ENCODE measurements around the gene RAET1E. TPM values are rescaled to one million over a fixed set of nuclear protein-coding genes. Genes with fewer than 3 reads are reported as not detected.
"Not testable (repeated sequence)": the region's sequence is repeated elsewhere in the genome, so short reads cannot be mapped to it uniquely, and the experiment has no call there.

RAET1E gene
- total RNA-seq = not detected
- polyA plus RNA-seq = 1 to 10 TPM in 1 of 3 donors, under 1 TPM in 1, not detected in 1; 0.19 to 2.6 TPM
- long read RNA-seq, donor 1 = 0 reads
- long read RNA-seq, donor 2 = 0 reads
- long read RNA-seq, donor 3 = 0 reads
- long read RNA-seq, donor 4 = 0 reads
- long read RNA-seq, donor 5 = 0 reads
- long read RNA-seq, donor 6 = 0 reads
- long read RNA-seq, donor 7 = 0 reads
- long read RNA-seq, donor 8 = 0 reads
- long read RNA-seq, donor 9 = 0 reads
- long read RNA-seq, donor 10 = 0 reads

DNA sequence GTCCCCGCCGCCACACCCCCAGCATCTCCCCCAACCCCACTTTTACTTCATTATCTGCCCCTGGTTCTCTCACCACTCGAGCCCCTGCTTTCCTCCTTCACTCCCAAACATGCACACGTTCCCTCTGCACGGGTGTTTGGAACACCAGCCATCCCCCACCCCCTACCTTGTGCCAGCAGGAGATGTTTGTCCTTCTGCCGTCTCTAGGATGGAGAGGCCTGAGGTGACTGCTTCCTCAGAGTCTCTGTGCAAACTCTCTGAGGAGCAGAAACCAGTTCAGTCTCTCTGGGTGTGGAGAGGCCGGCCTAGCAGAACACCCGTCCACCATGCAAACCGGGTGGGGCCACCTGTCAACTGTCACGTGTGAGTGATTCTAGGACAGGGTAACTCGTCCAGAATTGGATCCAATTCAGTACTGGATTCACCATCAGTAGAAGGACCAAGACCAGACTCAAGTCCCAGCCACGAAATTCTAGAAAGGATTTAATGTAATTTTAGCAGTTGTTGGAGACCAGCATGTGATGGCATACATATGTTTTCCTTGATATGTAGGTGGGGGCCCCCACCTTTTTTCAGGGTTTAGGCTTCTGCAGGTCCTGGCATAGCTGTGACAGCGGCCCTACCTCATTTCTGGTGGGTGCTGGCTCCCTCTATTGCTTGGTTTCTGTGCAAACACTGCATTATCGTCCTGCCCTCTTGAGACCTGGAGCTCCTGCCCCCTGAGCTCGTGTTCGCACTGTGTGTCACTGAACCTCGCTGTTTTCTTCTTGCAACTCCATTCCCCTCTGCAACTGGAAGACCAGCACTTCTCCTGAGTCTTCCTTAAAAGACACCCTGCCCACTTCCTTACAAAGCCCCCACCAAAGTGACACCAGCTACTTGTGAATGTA, at the start of gene RAET1E:
Gene RAET1E (minus strand): TSS at position 259 of the 890 bp plus-strand sequence. CDS start 7,212 bp downstream, outside the sequence.
- no peak for DNase-seq

DNA sequence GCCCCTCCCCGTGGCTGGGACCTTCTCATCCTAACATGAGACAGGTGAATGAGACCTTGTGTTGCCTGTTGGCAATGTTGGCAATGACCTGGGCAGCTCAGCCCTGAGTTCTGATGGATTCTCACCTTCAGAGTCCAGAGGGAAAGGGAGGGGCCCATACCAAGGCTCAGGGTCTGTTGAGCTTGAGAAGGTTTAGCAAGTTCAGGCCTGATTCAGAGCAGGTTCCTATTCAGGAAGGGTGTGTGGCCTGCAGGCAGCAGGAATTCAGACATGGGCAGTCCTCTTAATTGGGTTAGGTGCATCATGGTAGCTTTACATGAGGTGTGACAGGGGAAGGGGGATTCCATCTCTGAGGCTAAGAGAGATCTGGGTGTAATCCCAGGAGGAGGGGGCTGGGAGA, 49.6 kb upstream of the RAET1E start:
- no CpG with 5 or more reads among the region's 1 CpG for WGBS, 5 donors
- DNase-seq; intact Hi-C loops (cut with DNase I; ENCODE audit: low total_unique reads): not testable (repeated sequence)

More for the DNA sequence above, at the start of gene RAET1E:
- peak within 1 kb of the TSS; percentile 51 to 87 (median 83) for H3K27ac ChIP-seq
- WGBS, 5 donors = 60 to 73% (median 66%) methylated on average over 17 of the region's 17 CpGs
- no peaks in the 10 kb centered on the region for H3K27me3 ChIP-seq
- intact Hi-C loops (cut with DNase I; ENCODE audit: low total_unique reads) = no loop called here
- no peaks in the 10 kb centered on the region for H3K36me3 ChIP-seq
- no peak for TF ChIP-seq EP300 (IDR thresholded peaks at IDR 0.05)
- TF ChIP-seq, protein P1, sequence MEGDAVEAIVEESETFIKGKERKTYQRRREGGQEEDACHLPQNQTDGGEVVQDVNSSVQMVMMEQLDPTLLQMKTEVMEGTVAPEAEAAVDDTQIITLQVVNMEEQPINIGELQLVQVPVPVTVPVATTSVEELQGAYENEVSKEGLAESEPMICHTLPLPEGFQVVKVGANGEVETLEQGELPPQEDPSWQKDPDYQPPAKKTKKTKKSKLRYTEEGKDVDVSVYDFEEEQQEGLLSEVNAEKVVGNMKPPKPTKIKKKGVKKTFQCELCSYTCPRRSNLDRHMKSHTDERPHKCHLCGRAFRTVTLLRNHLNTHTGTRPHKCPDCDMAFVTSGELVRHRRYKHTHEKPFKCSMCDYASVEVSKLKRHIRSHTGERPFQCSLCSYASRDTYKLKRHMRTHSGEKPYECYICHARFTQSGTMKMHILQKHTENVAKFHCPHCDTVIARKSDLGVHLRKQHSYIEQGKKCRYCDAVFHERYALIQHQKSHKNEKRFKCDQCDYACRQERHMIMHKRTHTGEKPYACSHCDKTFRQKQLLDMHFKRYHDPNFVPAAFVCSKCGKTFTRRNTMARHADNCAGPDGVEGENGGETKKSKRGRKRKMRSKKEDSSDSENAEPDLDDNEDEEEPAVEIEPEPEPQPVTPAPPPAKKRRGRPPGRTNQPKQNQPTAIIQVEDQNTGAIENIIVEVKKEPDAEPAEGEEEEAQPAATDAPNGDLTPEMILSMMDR (IDR thresholded peaks at IDR 0.05) = no peak
- no peak for TF ChIP-seq POLR2A (IDR thresholded peaks at IDR 0.05)
- TF ChIP-seq POLR2AphosphoS5 (IDR thresholded peaks at IDR 0.05) = no peak
- no peaks in the 10 kb centered on the region for H3K9me3 ChIP-seq
- peaks cover 30 to 39% (median 35%) of the 10 kb centered on the region in 4 donors for H3K4me1 ChIP-seq
- peak within 1 kb of the TSS; percentile 28 to 34 (median 31) for H3K4me3 ChIP-seq

DNA sequence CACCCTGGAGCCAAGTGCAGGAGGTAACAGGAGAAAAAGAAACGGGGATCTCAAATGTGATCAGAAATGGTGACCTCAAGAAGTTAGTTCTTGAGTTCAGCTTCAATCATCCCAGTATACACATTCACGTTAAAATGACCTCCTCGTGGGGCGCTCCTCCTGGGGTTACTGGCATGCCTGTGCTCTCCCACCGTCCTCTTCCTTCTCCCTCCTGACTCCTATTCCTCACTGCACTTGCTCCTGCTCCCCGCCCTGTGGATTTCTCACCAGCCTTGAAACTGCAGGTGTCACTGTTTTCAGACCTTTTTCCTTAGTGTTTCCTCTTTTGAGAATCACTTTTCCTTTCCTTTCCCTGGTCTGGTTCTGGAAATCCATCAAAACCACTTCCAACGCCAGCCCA, 48.7 kb upstream of the RAET1E start:
- intact Hi-C loops (cut with DNase I; ENCODE audit: low total_unique reads); H3K36me3 ChIP-seq; H3K4me3 ChIP-seq; H3K9me3 ChIP-seq; H3K27ac ChIP-seq; DNase-seq: not testable (repeated sequence)
- 44 to 62% (median 51%) methylated on average over 7 of the region's 7 CpGs for WGBS, 5 donors
- peaks cover under 1 to 81% (median 22%) of the 10 kb centered on the region in 3 donors for H3K27me3 ChIP-seq
- H3K4me1 ChIP-seq = peaks cover 0 to 10% (median 10%) of the 10 kb centered on the region in 4 donors

More for the DNA sequence above, 49.6 kb upstream of the RAET1E start:
- not testable (repeated sequence) for H3K9me3 ChIP-seq, H3K4me3 ChIP-seq, H3K27ac ChIP-seq, H3K36me3 ChIP-seq, H3K4me1 ChIP-seq
- peaks cover 4 to 81% (median 21%) of the 10 kb centered on the region in 3 donors for H3K27me3 ChIP-seq

DNA sequence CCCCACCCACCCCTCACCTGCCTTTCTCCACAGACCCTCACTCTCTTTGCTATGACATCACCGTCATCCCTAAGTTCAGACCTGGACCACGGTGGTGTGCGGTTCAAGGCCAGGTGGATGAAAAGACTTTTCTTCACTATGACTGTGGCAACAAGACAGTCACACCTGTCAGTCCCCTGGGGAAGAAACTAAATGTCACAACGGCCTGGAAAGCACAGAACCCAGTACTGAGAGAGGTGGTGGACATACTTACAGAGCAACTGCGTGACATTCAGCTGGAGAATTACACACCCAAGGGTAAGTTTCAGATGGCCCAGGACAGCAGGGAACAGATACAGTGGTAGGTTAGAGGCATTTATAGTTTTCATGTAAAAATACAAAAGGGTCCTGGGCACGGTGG, 47.4 kb upstream of the RAET1E start:
- Histone ChIP-seq H3K4me1 (peaks cover 6 to 19% (median 17%) of the 10 kb centered on the region in 4 donors), H3K27me3 (peaks cover 5 to 81% (median 25%) of the 10 kb centered on the region in 3 donors)
- H3K9me3 ChIP-seq; H3K27ac ChIP-seq; intact Hi-C loops (cut with DNase I; ENCODE audit: low total_unique reads); H3K36me3 ChIP-seq; H3K4me3 ChIP-seq; DNase-seq: not testable (repeated sequence)
- WGBS, 5 donors = 71 to 81% (median 75%) methylated on average over 3 of the region's 6 CpGs

- intact Hi-C loops (cut with DNase I; ENCODE audit: low total_unique reads); DNase-seq; H3K27ac ChIP-seq; H3K4me3 ChIP-seq; H3K9me3 ChIP-seq; H3K36me3 ChIP-seq: not testable (repeated sequence)
- 63 to 77% (median 70%) methylated on average over 4 to 5 of the region's 5 CpGs for WGBS, 5 donors
- peaks cover 21 to 84% (median 44%) of the 10 kb centered on the region in 3 donors for H3K27me3 ChIP-seq
- H3K4me1 ChIP-seq = peaks cover 14 to 29% (median 26%) of the 10 kb centered on the region in 4 donors
Measured at GRCh38 chr6:149943321-149943720, 45.4 kb upstream of the RAET1E start.

GRCh38 chr6:149942461-149942829, 44.5 kb upstream of the RAET1E start:
- no peak for DNase-seq

More at GRCh38 chr6:149942461-149942829, 44.5 kb upstream of the RAET1E start:
- H3K27ac ChIP-seq = peak overlapping the region in 1 of 5 donors; percentile 55
- H3K9me3 ChIP-seq = no peaks in the 10 kb centered on the region
- no peak for TF ChIP-seq POLR2AphosphoS5 (IDR thresholded peaks at IDR 0.05)
- TF ChIP-seq, protein P1 (IDR thresholded peaks at IDR 0.05) = no peak
- peaks cover 17 to 32% (median 28%) of the 10 kb centered on the region in 4 donors for H3K4me1 ChIP-seq
- intact Hi-C loops (cut with DNase I; ENCODE audit: low total_unique reads) = no loop called here
- 18 to 30% (median 24%) methylated on average over 7 to 13 of the region's 13 CpGs for WGBS, 5 donors
- H3K36me3 ChIP-seq = no peaks in the 10 kb centered on the region
- H3K27me3 ChIP-seq = peaks cover 23 to 85% (median 51%) of the 10 kb centered on the region in 3 donors
- H3K4me3 ChIP-seq = peak overlapping the region; percentile 44 to 54 (median 48)
